Fibroblast of mammary gland (primary cell): ENCODE data around the gene TTYH3.

Experiments
- DNase-seq: peaks from one replicate; pipeline ENCODE4 v3.0.0-alpha.2; 2010; ENCODE audit warnings: low read depth
- H3K4me3 ChIP-seq: 2 replicates; pipeline ENCODE4 v1.5.1; 2011; ENCODE audit warnings: low read depth, mild to moderate bottlenecking, low read length, moderate library complexity; ENCODE audit not compliant: control insufficient read depth
- TF ChIP-seq, protein P1 (sequence below): conservative IDR thresholded peaks from 2 replicates; pipeline ENCODE4 v1.5.1; 2011; ENCODE audit warnings: low read depth, low read length, inconsistent platforms; ENCODE audit not compliant: control insufficient read depth, insufficient read depth

Gene TTYH3

GRCh38 chr7:2596464-2597272, 35.1 kb upstream of the TTYH3 start:
- no peak overlapping the region for H3K4me3 ChIP-seq
- TF ChIP-seq, protein P1, sequence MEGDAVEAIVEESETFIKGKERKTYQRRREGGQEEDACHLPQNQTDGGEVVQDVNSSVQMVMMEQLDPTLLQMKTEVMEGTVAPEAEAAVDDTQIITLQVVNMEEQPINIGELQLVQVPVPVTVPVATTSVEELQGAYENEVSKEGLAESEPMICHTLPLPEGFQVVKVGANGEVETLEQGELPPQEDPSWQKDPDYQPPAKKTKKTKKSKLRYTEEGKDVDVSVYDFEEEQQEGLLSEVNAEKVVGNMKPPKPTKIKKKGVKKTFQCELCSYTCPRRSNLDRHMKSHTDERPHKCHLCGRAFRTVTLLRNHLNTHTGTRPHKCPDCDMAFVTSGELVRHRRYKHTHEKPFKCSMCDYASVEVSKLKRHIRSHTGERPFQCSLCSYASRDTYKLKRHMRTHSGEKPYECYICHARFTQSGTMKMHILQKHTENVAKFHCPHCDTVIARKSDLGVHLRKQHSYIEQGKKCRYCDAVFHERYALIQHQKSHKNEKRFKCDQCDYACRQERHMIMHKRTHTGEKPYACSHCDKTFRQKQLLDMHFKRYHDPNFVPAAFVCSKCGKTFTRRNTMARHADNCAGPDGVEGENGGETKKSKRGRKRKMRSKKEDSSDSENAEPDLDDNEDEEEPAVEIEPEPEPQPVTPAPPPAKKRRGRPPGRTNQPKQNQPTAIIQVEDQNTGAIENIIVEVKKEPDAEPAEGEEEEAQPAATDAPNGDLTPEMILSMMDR: no peak
- no peak for DNase-seq

- DNase-seq: no peak
- TF ChIP-seq, protein P1: no peak
- H3K4me3 ChIP-seq: no peak overlapping the region
Measured at GRCh38 chr7:2597273-2597640, 34.5 kb upstream of the TTYH3 start.

DNA sequence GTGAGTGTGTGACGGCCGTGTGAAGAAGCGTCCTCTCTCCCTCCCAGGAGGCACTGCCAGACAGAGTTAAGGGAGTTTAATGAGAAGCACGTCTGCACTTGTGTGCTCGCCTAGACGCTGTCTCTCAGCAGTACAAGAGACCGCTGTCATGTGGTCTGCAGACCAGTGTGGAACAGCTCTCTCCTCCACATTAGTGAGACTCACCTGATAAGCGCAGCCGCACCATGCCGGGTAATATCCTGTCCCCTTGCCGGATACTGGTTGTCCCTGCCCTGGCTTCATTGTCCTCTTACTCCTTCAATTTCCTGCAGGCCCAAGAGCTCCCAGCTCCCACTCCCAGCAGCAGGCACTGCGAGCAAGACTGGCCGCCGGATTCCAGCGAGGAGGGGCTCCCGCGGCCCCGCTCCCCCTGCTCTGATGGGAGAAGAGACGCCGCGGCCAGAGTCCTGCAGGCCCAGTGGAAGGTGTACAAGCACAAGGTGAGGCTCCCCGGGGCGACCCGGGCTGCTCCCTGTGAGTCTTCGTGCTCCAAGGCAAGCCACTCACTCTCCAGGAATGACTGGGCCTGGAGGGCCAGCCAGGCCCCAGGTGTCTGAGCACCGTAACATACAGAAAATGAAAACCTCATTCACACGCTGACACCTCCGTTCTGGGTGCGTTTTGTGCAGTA, 33.5 kb upstream of the TTYH3 start:
- DNase-seq: no peak
- H3K4me3 ChIP-seq: no peak overlapping the region
- TF ChIP-seq, protein P1: no peak

- no peak for DNase-seq
- TF ChIP-seq, protein P1: no peak
- no peak overlapping the region for H3K4me3 ChIP-seq
Measured at GRCh38 chr7:2601065-2601464, 30.7 kb upstream of the TTYH3 start.

DNA sequence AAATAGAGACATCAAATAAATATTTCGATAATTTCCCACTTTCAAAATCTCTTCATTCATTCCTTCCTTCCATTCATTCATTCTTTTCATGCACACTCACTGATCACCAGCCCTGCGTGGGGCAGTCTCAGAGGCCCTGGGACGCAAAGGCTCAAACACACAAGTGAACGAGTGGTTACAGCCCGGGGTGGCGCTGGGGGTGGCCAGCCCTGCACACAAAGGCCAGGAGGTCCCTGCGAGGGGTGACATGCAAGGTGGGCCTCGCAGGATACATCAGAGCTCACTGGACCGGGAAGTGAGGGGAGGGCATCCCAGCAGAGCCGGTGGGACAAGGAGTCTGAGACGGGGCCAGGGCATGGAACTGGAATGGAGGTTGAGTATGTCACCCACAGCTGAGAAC, 29.9 kb upstream of the TTYH3 start:
- H3K4me3 ChIP-seq: no peak overlapping the region
- TF ChIP-seq, protein P1: no peak
- no peak for DNase-seq

GRCh38 chr7:2602406-2603043, 29.3 kb upstream of the TTYH3 start:
- H3K4me3 ChIP-seq: no peak overlapping the region
- TF ChIP-seq, protein P1: no peak
- no peak for DNase-seq
